VCaP (cell line): ENCODE results near the gene UBXN11.
"Not testable (repeated sequence)": the region's sequence is repeated elsewhere in the genome, so short reads cannot be mapped to it uniquely, and the experiment has no call there.

ENCODE experiments used
- H3K27ac ChIP-seq: fragments of 450-650 bp; 2 replicates; pipeline ENCODE4 v1.5.1; 2017
- CTCF ChIP-seq: fragments of 450-650 bp; conservative IDR thresholded peaks from 2 replicates; pipeline ENCODE4 v1.5.1; 2017; ENCODE audit warnings: mild to moderate bottlenecking, moderate library complexity

Gene UBXN11

GRCh38 chr1:26314501-26314900, 8.1 kb upstream of the UBXN11 start:
- TF ChIP-seq CTCF, result no peak
- no peak overlapping the region for H3K27ac ChIP-seq

GRCh38 chr1:26307966-26308899, 1.8 kb upstream of the UBXN11 start:
- not testable (repeated sequence) for H3K27ac ChIP-seq

GRCh38 chr1:26307363-26307781, 936 bp upstream of the UBXN11 start:
- no peak for TF ChIP-seq CTCF

GRCh38 chr1:26305667-26306289, 658 bp downstream of the UBXN11 start:
- H3K27ac ChIP-seq, result peak overlapping the region; percentile 65; the same call in 1 of the 2 replicates
- no peak for TF ChIP-seq CTCF

More at GRCh38 chr1:26307363-26307781, 936 bp upstream of the UBXN11 start:
- H3K27ac ChIP-seq, result peak overlapping the region; percentile 65; the same call in 1 of the 2 replicates

- no peak overlapping the region for H3K27ac ChIP-seq
- TF ChIP-seq CTCF, result no peak
These were observed 3.6 kb downstream of the UBXN11 start for GRCh38 chr1:26302733-26303405.

GRCh38 chr1:26300578-26301275, 5.7 kb downstream of the UBXN11 start:
- no peak for TF ChIP-seq CTCF
- no peak overlapping the region for H3K27ac ChIP-seq

GRCh38 chr1:26297791-26298124, 8.7 kb downstream of the UBXN11 start:
- no peak for TF ChIP-seq CTCF
- no peak overlapping the region for H3K27ac ChIP-seq
